IPS-18c (cell line): ENCODE results near the gene IDUA.
"Not testable (repeated sequence)": the region's sequence is repeated elsewhere in the genome, so short reads cannot be mapped to it uniquely, and the experiment has no call there.

Experiments
- H3K4me3 ChIP-seq: 2 replicates; pipeline ENCODE4 v1.7.0; 2013; ENCODE audit warnings: low read depth, mild to moderate bottlenecking, low read length, moderate library complexity; ENCODE audit not compliant: insufficient read depth
- H3K9me3 ChIP-seq: one replicate; pipeline ENCODE4 v1.6.1; 2013; ENCODE audit warnings: mild to moderate bottlenecking, low read length, moderate library complexity; ENCODE audit not compliant: control insufficient read depth, insufficient read depth

IDUA gene

DNA sequence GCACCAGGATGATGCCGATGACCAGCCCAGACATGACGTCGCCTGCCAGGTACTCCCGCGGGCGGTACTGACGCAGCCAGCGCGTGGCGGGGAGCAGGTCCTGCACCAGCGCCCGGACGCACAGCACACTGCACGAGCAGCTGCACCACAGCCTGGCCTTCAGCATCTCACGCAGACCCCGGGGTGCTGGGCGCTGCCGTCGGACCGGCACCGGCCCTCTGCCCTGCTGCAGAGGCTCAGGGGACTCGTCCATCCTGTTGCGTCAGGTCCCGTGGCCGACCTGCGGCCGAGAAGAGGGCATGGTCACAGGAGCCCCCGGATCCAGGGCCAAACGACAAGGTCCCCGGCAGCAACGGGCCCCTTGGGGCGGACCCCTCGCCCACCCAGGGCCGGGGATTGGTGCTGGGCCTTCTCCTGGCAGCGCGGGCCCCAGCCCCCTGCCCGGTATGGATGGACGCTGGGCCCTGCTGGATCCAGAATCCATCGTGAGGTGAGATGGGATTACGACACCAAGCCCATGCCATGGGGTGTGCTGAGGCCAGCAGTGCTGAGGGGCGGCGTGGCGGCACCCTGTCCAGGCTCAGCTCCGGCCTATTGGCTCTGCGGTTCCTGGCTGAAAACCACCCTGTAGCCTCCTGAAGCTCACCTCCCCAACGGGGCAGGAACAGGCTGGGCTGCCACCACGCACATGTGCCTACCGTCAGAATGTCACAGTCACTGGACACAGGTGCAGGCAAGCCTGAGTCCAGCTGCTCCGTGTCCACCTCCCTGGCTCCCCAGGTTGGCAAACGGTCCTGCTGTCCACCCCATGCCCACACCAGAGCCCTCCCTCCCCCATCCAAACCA, 4.8 kb downstream of the IDUA start:
- Histone ChIP-seq H3K9me3 (no peaks in the 10 kb centered on the region), H3K4me3 (no peak overlapping the region)

DNA sequence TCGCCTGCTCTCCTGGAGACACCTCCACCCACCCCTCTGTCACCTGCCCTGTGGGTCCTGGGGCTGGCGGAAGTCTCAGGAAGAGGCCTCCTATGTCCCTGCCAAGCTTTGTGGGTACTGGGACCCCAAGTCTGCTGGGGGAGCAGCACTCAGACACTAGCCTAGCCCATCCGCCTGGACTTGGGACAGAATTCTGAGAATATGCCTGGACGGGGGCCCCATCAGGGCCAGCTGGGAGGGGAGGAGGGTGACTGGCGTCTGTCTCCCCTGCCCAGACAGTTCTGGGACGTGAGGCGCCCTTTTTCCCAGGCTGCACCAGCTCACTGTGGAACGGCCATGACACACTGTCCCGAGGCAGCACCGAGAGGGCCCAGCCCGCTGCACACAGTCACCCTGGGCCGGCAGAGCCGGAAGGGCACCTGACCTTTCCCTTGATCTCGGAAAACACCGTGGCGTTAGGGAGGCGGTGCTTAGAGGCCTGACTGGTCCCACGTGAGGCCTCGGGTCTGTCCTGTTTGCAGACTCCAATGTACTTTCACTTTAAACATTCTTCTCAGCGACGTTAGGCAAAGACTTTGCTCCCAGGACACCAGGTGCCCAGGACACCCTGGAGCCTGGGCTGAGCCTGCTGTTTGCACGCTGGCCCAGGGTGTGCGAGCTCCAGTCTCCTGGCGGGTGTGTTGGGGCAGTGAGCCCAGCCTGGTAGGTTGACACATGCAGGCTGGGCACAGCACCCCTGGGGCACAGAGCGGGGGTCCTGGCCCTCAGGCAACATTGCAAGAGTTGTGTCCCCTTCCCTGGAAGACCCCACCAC, 5.7 kb downstream of the IDUA start:
- Histone ChIP-seq H3K9me3 (no peaks in the 10 kb centered on the region), H3K4me3 (no peak overlapping the region)

DNA sequence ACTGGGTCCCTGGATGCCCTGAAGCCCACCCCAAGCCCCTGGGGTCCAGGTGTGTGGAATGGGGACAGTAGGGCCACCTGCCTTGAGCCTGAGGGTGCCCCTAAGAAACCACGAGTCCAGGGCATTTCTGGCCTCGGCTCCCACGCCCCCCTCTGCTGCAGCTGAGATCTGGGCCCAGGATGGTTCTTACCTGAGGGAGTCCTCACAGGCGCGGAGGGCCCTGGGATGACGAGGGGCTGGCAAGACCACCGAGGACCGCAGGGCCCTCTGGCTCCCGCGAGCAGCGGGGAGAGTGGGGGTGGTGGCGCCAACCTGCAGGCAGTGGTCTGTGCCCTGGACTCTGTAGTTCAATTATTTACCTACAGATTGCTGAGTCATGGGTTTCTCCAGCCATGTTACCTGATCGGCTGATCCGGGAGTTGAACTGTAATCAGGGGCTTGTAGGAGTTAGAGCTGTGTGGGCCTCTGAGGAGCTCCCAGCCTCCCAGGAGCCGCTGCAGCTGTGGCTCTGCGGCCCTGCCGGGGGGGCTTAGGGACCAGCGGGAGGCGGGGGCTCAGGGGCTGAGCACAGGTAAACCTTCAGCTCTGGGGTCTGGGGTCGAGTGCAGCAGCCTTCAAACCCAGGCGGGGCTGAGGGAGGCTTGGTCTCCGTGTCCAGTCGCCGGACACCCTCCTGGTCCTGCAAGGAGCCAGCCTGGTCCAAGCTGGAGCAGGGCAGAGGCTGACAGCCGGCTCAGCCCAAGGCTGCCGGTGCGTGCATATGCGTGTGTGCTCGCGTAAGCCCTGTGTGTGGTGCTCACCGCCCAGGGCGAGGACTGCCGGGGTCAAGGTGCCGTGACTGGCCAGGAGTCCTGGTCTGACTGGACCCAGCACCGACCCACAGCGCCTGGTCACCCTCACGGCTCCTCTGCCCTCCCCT, 6.5 kb downstream of the IDUA start, which contains the start of gene SLC26A1:
Gene SLC26A1 (minus strand): TSS at position 294 of the 919 bp plus-strand sequence. CDS start 1,701 bp downstream, outside the sequence.
- no peaks in the 10 kb centered on the region for H3K9me3 ChIP-seq
- no peak within 1 kb of the TSS for H3K4me3 ChIP-seq

DNA sequence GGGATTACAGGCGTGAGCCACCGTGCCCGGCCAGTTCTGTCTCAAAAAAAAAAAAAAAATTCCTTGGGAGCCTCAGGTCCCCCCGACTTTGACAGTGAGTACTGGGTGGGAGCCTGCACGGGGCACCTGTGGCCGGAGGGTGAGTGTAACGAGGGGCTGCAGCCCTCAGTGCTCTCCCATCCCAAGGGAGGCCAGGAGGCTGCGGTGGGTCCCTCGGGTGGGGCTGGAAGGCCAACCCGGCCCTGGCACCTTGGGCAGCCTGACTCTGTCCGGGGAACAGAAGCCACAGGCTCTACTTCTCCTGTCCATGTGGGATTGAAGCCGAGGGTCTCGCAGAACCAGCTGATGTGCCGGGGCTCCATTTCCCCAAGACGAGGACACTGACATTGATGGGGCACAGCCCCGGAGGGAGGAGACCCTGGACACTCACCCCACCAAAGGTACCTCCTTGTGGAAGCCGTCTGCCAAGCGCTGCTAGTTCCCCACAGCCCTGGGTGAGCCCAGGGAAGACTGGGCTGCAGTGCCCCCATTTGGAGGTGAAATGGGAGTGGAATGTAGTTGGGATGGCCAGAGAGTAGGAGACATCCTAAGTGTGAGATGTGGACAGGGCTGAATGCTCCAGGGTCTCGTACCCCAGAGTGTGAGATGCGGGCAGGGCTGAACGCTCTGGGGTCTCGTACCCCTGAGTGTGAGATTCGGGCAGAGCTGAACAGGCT, 8.6 kb downstream of the IDUA start:
- Histone ChIP-seq H3K4me3 (no peak overlapping the region), H3K9me3 (no peaks in the 10 kb centered on the region)

DNA sequence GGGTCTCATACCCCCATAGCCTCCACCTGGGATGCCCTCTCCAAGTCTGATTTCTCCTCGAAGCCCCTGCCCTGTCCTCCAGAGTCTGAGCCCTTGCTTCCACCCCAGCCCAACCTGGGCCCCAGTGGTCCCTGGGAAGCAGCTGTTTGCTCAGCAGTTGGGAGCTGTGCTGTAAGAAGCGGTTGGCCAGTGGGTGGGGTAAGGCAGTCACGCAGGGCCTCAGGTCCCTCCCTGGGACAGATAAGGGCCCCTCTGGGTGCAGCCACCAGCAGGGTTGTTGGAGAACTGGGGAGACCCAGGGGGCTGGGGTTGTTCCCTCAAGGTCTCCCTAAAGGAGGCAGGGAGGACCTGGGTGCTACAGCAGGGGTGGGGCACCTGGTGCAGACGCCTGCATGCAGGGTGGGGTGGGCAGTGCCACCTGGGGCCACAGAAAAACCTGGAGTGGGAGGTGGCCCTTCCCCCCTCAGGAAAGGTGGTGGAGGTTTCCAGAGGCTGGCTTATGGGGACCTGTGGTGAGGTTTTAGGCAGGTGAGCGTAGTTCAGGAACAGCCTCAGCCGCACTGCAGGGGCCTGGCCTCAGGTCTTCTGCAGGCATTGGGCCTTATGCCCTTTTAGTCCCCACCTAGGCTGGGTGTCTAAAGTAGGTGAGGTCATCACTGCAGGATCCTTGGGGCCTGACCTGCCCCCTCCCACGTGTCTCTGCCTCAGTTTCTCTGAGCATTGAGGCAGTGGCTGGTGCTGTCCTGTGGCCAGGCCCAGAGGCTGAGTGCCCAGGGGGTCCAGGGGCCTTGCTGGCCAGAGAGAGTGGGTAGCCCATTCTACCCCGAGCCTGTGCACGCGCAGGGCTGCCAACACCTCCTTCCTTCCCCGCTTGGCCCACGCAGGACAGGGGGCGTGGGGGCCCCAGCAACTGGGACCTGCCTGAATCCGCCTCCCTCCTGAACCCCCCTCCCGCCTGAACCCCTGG, 9.5 kb downstream of the IDUA start:
- Histone ChIP-seq H3K9me3 (no peaks in the 10 kb centered on the region), H3K4me3 (no peak overlapping the region; the same call in 1 of the 2 replicates)

DNA sequence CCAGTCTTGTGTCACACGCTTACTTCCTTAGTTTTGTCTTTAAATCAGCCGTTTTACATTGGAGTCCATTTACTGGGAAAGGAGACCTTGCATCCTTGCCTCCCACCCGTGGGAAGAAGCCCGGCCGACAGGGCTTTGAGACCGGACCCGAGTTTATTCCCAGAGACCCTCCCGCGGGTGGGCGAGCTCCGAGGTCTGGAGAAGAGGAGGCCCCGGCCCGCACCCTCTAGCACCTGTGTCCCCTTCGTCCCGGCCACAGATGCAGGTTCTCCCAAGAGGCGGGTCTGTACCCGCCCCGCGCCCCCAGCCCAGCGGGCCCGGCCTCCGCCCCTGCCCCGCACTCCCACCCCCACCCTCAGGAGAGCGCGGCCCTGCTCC, 10.1 kb downstream of the IDUA start:
- H3K9me3 ChIP-seq: no peaks in the 10 kb centered on the region
- no peak overlapping the region; the same call in 1 of the 2 replicates for H3K4me3 ChIP-seq

DNA sequence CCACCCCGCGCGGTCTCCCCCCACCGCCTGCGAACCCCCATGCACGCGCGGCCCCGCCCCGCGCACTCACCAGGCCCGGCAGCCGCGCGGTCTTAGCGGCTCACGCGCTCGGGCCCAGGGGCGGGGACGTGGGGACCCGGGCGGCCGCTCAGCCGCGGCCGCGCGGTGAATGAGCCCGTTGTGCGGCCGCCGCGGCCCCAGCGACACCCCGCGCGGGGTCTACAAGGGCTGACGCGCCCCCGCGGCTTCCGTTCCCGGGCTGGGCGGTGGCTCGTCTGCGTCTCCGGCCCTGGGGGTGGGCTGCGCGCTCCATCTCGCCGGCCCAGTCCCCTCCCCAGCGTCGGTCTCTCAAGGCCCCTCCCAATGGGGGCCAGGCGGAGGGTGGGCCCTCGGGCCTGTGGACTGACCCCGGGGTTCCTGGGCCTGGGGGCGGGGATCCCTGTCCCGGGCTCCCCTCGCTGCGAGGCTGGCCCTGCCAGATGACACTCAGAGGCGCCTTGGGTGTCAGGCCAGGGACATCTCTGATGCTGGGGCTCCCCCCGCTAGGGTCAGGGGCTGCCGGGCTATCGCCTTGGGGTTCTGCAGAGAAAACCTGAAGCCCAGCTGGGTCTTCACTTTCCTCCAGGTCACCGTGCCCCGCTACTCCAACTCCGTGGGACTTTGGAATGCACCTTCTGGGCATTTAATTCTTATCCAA, 10.7 kb downstream of the IDUA start:
- Histone ChIP-seq H3K4me3 (peak overlapping the region; percentile 36; the same call in 1 of the 2 replicates), H3K9me3 (no peaks in the 10 kb centered on the region)

DNA sequence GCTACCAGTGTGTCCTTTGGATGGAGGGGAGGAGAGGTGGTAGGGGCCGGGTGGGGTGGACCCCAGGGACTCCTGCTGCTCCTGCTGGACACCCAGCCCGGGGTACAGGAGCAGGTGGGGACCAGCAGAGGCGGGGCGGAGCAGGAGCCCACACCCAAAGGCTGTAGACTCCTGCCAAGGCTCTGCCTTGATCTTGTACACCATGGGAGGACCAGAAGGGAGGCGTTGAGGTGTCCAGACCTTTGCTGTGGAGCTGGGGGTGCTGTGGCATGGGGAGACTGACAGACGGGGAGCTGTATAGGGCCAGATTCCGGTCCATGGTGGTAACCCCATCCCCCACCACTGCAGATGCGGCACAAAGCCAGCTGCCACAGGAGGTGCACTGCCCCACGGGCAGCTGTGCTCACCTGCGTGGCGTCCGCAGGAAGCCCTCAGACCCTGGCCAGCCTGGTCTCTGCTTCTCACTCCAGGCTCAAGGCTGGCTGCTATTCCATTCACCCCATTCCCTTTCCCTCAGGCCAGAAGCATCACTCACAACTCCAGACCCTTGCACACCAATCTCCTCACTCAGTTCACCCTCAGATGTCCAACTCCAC, 11.3 kb downstream of the IDUA start:
- Histone ChIP-seq H3K9me3 (no peaks in the 10 kb centered on the region), H3K4me3 (no peak overlapping the region; the same call in 1 of the 2 replicates)

DNA sequence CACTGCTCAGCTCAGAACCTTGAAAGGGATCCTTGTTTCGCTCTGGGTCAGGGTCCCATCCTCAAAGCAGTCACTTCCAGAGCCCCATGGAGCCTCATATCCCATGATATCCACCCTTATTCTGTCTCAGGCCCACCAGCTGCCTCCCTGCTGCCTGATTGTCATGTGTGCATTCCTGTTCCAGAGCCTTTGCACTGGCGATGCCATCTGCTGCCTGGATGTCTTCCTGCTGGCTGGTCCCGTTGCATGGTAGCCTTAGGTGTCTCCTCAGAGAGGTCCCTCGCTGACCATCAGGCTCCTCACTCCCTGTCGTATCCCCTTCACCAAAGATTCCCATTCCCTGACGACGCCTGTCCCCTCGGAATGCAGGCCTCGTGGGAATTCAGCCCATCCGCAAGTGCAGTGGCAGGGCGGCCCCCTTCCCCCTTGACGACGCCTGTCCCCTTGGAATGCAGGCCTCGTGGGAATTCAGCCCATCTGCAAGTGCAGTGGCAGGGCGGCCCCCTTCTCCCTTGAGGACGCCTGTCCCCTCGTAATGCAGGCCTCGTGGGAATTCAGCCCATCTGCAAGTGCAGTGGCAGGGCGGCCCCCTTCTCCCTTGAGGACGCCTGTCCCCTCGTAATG, 12.5 kb downstream of the IDUA start:
- H3K4me3 ChIP-seq, H3K9me3 ChIP-seq: not testable (repeated sequence)

DNA sequence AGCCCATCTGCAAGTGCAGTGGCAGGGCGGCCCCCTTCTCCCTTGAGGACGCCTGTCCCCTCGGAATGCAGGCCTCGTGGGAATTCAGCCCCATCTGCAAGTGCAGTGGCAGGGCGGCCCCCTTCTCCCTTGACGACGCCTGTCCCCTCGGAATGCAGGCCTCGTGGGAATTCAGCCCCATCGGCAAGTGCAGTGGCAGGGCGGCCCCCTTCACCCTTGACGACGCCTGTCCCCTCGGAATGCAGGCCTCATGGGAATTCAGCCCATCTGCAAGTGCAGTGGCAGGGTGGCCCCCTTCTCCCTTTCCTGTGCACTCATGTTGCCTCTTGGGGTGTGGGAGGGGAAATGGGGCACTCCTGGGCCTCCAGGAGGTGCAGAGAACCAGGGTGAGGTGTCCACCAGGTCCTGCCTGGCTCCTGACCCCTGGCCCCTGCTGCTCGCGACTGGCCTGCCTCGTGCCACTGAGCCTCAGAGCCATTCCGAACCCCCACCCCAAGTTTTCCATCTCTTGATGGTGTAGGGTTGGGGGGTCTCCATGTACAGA, 13.1 kb downstream of the IDUA start:
- H3K4me3 ChIP-seq: no peak overlapping the region

DNA sequence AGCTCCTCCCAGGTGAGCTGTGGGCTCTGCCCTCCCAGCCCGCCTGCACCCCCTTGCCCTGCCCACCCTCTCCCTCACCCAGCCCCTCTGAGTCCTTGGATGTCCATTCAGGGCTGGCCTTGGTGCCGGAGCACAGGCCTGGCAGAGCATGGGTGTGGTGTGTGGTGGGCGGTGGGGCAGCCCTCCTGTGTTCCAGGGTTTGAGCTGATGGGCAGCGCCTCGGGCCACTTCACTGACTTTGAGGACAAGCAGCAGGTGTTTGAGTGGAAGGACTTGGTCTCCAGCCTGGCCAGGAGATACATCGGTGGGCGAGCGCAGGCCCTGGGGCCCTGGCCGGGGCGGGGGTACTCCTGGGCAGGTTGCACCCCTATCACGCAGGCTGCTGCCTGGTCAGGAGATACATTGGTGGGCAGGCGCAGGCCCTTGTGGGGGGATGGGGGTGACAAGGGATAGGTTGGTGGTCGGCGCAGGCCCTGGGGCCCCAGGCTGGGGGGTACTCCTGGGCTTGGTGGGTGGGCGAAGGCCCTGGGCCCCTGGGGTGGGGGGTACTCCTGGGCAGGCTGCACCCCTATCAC, 13.9 kb downstream of the IDUA start:
- Histone ChIP-seq H3K4me3 (no peak overlapping the region), H3K9me3 (no peaks in the 10 kb centered on the region)

More for the DNA sequence above, 13.1 kb downstream of the IDUA start:
- no peaks in the 10 kb centered on the region for H3K9me3 ChIP-seq

DNA sequence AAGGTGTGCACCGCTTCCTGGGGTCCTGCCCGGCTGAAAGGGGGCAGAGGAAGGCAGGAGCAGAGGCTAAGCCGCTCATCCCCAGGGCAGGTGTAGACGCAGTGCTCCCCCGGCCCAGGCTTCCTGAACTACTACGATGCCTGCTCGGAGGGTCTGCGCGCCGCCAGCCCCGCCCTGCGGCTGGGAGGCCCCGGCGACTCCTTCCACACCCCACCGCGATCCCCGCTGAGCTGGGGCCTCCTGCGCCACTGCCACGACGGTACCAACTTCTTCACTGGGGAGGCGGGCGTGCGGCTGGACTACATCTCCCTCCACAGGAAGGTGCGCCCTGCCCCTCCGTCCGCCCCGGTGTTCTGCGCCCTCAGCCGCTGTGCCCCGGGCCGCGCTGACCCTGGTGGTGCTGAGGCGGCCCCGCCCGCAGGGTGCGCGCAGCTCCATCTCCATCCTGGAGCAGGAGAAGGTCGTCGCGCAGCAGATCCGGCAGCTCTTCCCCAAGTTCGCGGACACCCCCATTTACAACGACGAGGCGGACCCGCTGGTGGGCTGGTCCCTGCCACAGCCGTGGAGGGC, 14.8 kb downstream of the IDUA start:
- peak overlapping the region; percentile 31; the same call in 1 of the 2 replicates for H3K4me3 ChIP-seq
- H3K9me3 ChIP-seq: no peaks in the 10 kb centered on the region

DNA sequence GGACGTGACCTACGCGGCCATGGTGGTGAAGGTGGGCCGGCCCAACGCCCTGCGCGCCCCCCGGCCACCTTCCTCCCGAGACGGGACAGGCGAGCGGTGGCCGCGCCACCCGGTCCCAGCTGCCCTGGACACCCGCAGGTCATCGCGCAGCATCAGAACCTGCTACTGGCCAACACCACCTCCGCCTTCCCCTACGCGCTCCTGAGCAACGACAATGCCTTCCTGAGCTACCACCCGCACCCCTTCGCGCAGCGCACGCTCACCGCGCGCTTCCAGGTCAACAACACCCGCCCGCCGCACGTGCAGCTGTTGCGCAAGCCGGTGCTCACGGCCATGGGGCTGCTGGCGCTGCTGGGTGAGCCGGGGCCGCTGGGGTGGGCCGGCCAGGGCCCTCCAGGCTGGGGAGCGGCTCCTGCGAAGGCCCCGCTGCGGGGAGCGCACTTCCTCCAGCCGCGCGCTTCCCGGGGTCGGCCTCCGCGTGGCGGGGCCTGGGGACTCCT, 15.3 kb downstream of the IDUA start:
- no peaks in the 10 kb centered on the region for H3K9me3 ChIP-seq
- H3K4me3 ChIP-seq: peak overlapping the region; percentile 31; the same call in 1 of the 2 replicates
